PFSK-1 (cell line): Measurements from ENCODE around the gene USP5.

Experiments
- FOXP2 ChIP-seq: optimal IDR thresholded peaks from 2 replicates; pipeline ENCODE3; 2011; ENCODE audit warnings: borderline replicate concordance, control low read depth, inconsistent platforms; ENCODE audit not compliant: insufficient read depth; ENCODE audit errors: extremely low read length, extremely low read depth
- POLR2AphosphoS5 ChIP-seq: IDR thresholded peaks from 2 replicates; pipeline ENCODE4 v1.6.1; 2012; ENCODE audit warnings: low read depth, mild to moderate bottlenecking, control low read depth, low read length, moderate library complexity
- REST ChIP-seq, 2 experiments: IDR thresholded peaks; 2 replicates each; pipeline versions ENCODE4 v1.6.1 to v1.8.0; 2011 to 2012; ENCODE audit warnings: low read depth in 2 of 2, low read length in 2 of 2, control low read depth in 1 of 2, inconsistent platforms in 1 of 2, mild to moderate bottlenecking in 1 of 2, moderate library complexity in 1 of 2; ENCODE audit not compliant: insufficient read depth in 1 of 2
- SIN3A ChIP-seq: IDR thresholded peaks from 2 replicates; pipeline ENCODE4 v1.6.1; 2012; ENCODE audit warnings: mild to moderate bottlenecking, low read length, moderate library complexity, borderline replicate concordance; ENCODE audit not compliant: insufficient read depth
- TAF1 ChIP-seq: IDR thresholded peaks from 2 replicates; pipeline ENCODE4 v1.6.1; 2012; ENCODE audit warnings: low read length, control low read depth, borderline replicate concordance; ENCODE audit not compliant: insufficient read depth

GRCh38 chr12:6821591-6822425 lies 30.1 kb upstream of the USP5 start, which contains the start of gene GPR162:
- TF ChIP-seq REST (IDR thresholded peaks at IDR 0.05; ENCODE audit: insufficient read depth in 1 of 2, low read depth in 2 of 2, low read length in 2 of 2) (no peak), POLR2AphosphoS5 (no peak), TAF1 (no peak), SIN3A (no peak), FOXP2 (no peak)
